GM12865 (cell line): ENCODE measurements around the gene ATP2C2.
A peak's percentile ranks its signal among the peaks of the same experiment; 100 is the strongest.

Source experiments
- DNase-seq: peaks from one replicate; pipeline ENCODE4 v3.0.0; 2010; ENCODE audit warnings: low read depth
- H3K4me3 ChIP-seq: 2 replicates; pipeline ENCODE4 v1.5.1; 2011; ENCODE audit warnings: mild to moderate bottlenecking, low read depth, low read length, control low read depth
- CTCF ChIP-seq: IDR thresholded peaks from 2 replicates; pipeline ENCODE4 v1.5.1; 2011; ENCODE audit warnings: low read length, control low read depth, low read depth, inconsistent platforms; ENCODE audit not compliant: insufficient read depth; ENCODE audit errors: missing control alignments

Gene ATP2C2

GRCh38 chr16:84481051-84481735 is 112.9 kb downstream of the ATP2C2 start:
- no peak overlapping the region for H3K4me3 ChIP-seq
- no peak for TF ChIP-seq CTCF
- no peak for DNase-seq

- H3K4me3 ChIP-seq, result no peak overlapping the region
- no peak for TF ChIP-seq CTCF
- DNase-seq, result no peak
These were observed 113.9 kb downstream of the ATP2C2 start for GRCh38 chr16:84482001-84482891.

- no peak for TF ChIP-seq CTCF
- no peak overlapping the region for H3K4me3 ChIP-seq
- DNase-seq, result no peak
These were observed 114.9 kb downstream of the ATP2C2 start for GRCh38 chr16:84482951-84483881.

- H3K4me3 ChIP-seq, result no peak overlapping the region
- TF ChIP-seq CTCF, result no peak
These were observed 115.7 kb downstream of the ATP2C2 start for GRCh38 chr16:84483882-84484565.

GRCh38 chr16:84484579-84485254 is 116.4 kb downstream of the ATP2C2 start:
- TF ChIP-seq CTCF, result peak; percentile 55
- DNase-seq, result peak; percentile 32
- H3K4me3 ChIP-seq, result no peak overlapping the region

More at GRCh38 chr16:84483882-84484565, 115.7 kb downstream of the ATP2C2 start:
- DNase-seq, result no peak
